DND-41 (cell line): ENCODE results near the gene NUDCD3.

Source experiments
- CTCF ChIP-seq: IDR thresholded peaks from 2 replicates; pipeline ENCODE4 v1.5.1; 2012; ENCODE audit warnings: borderline replicate concordance, low read length, moderate library complexity, mild to moderate bottlenecking; ENCODE audit not compliant: poor library complexity, severe bottlenecking; ENCODE audit errors: extremely low read depth
- EZH2 ChIP-seq: IDR thresholded peaks from 3 replicates; pipeline ENCODE4 v1.6.1; 2012; ENCODE audit warnings: borderline replicate concordance, low read depth, mild to moderate bottlenecking, moderate library complexity, low read length, inconsistent platforms; ENCODE audit not compliant: severe bottlenecking

DNA sequence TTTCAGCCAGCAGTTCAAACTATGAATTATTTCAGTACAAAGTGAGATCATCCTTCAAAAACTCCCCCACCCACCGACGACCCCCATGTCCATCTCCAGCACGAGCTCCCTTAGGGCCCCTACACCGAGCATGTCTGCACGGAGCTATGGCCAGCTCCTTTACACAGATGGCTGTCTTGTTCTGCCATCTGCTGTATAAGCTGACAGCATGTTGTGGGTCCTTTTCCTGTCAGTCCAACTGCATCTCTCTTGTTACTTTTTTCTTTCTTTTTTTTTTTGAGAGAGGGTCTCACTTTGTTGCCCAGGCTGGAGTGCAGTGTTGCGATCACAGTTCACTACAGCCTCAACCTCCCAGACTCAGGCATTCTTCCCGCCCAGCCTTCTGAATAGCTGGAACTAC is 29.1 kb upstream of the NUDCD3 start:
- TF ChIP-seq CTCF, result no peak
- TF ChIP-seq EZH2, result no peak
